ENCODE measurements around the gene ADCK2.
"Not testable (repeated sequence)": the region's sequence is repeated elsewhere in the genome, so short reads cannot be mapped to it uniquely, and the experiment has no call there.

ADCK2 gene, protein sequence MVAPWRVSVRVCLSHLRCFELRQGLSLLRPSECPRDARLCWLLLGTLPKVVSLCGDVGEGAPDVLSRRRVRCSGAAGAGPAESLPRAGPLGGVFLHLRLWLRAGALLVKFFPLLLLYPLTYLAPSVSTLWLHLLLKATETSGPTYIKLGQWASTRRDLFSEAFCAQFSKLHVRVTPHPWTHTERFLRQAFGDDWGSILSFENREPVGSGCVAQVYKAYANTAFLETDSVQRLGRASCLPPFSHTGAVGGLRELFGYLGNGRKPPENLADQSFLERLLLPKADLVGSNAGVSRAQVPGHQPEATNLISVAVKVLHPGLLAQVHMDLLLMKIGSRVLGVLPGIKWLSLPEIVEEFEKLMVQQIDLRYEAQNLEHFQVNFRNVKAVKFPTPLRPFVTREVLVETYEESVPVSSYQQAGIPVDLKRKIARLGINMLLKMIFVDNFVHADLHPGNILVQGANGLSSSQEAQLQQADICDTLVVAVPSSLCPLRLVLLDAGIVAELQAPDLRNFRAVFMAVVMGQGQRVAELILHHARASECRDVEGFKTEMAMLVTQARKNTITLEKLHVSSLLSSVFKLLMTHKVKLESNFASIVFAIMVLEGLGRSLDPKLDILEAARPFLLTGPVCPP

DNA sequence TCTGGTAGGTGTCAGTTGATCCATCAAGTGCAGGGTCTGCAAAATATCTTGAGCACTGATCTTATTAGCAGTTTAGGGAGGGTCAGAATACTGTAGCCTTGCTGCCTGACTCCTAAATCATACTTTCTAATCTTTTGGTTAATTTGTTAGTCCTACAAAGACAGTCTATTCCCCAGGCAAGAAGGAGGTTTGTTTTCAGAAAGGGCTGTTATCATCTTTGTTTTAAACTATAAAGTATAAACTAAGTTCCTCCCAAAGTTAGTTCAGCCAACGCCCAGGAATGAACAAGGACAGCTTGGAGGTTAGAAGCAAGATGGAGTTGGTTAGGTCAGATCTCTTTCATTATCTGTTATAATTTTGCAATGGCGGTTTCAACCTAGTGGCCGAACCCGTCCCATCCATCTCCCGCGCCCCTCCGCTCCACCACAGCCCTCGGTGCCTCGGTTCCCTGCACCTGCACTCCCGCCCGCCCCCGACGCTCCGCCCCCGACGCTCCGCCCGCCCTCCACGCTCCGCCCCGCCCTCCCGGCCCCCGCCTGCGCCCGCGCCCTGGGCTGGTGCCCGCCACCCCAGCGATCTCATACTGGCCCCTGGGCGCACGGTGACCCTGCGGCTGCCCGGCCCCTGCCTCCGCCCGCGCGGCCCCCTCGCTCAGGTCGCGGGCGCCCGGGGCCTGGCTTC, at the start of gene ADCK2:
ADCK2 (plus strand) TSS at position 564 of the 681 bp plus-strand sequence. CDS start 386 bp downstream, outside the sequence.
- DNase-seq = no peak

DNA sequence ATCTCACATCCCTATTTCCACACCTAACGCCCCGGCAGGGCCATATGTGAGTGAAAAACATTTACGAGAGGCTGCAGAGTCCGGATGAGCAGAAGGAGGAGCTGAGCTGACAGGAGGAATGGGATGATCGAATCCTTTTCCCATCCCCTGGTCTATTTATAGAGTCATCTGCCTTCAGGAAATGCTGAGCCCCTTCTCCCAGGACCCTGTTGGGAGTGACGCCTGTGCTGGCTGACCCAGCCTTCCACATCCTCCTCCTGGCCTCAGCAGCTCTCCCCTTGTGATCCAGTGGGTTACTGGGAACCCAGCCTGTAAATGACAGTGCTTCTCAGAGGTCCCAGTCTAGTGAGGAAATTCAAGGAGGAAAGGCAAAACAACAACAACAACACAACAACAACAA, 48.8 kb upstream of the ADCK2 start:
- no peak for DNase-seq

DNA sequence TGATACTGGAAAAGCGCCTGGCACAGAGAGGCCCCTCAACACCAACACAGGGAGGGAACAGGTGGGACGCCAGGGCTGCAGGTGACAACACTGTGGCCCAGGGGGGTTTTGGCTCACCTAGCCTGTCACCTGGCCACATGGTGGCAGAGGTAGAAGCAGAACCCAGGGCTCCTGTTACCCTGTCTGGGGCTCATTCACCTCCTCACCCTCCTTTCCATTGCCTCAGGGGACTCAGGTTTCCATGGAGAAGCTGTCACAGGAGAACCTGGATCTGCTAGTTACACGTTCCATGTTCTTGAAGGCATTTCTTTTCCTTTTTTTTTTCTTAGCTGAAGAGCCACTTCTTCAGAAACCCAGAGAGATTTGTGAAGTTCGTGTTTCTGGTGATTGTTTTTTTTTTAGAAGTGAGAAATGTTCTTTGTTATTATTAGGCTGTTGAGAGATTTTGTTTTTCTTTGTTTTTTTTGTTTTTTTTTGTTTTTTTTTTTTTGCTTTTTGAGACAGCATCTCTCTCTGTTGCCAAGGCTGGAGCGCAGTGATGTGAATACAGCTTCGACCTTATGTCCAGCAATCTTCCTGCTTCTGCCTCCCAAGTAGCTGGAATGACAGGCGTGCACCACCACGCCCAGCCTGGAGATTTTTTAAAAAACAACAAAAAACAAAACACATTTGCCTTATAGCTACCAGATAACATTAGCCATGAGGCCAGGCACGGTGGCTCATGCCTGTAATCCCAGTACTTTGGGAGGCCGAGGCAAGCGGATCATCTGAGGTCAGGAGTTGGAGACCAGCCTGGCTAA, 48.2 kb upstream of the ADCK2 start:
- no peak for DNase-seq

DNA sequence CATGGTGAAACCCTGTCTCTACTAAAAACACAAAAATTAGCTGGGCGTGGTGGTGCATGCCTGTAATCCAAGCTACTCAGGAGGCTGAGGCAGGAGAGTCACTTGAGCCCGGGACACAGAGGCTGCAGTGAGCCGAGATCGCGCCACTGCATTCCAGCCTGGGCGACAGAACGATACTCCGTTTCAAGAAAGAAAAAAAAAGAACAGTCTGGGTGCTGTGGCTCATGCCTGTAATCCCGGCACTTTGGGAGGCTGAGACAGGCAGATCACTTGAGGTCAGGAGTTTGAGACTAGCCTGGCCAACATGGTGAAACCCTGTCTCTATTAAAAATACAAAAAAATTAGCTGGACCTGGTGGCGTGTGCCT, 47.6 kb upstream of the ADCK2 start:
- DNase-seq = not testable (repeated sequence)

DNA sequence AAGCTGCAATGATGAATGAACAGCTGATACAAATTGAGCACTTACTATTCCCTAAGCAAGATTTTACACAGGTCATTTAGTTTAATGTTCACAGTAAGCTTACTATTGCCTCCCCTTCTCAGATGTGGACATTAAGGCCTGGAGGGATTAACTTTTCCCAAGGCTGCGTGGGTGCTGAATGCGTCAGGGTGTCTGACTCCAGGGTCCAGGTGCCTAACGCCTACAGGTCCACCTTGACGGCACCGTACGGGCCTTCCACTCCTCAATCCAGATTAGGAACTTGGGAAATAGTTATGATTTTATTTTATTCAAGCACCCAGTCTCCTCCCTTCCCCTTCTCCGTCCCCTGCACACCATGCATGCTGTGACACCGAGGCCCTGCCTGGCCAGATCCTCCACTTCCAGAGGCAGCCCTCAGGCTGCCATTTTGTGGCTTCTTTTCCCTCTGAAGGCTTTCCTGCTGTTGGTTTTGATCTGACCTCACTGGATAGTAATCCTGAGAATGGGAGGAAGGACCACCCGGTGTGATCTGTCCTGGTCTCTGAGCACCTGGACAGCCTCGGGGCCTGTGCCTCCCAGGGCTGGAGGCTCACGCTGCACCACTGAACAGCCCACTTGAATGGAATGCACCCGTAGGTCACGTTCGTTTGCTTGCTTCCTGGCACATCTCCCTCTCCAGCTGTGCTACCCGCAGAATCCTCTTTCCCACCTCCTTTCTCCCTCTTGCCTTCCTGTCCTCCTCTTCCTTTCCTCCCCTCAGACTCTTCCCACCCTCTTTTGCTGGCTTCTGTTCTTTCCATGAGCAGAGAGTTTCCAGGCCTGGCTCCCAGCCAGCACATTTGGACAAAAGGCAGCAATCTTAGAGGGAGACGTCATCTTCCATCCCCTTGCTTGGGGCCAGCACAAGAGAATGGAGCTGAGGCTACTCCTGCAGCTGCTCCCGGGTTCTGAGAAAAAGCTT, 46.6 kb upstream of the ADCK2 start:
- DNase-seq = peak; percentile 24

DNA sequence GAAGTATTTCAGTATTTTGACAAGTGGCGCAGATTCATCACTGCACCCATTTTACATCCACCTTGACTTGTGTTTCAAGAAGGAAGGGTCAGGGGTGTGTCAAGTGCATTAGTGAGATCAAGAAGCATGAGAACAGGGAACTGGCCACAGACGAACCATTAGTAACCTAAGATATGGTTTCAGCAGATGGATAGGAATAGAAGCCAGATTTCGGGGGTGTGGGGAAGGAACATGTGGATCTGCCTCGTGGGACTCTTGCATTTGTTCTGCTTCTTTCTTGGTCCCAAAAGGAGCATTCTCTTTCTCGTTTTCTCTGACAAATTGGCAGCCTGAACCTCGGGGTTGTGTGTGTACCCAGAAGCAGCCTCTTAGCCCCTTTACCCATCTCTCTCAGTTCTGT, 41.7 kb upstream of the ADCK2 start:
- no peak for DNase-seq

DNA sequence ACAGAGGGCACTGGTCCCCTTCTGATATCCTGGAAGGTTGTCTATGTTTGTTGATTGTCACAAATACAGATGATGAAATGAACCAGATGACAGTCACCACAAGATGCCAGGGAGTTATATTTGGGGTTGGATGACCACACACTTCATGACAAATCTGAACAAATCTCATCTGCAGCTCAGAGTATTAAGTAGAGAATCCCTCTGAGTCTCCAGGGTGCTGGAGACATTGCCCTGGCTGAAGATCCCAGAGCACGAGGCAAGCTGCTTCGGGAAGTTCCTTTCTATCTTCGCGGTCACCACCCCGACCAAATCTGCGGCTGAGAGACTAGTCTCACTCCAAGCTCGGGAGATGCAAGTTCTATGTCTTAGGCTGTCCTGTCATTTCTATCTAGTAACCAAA, 41.1 kb upstream of the ADCK2 start:
- DNase-seq = no peak

DNA sequence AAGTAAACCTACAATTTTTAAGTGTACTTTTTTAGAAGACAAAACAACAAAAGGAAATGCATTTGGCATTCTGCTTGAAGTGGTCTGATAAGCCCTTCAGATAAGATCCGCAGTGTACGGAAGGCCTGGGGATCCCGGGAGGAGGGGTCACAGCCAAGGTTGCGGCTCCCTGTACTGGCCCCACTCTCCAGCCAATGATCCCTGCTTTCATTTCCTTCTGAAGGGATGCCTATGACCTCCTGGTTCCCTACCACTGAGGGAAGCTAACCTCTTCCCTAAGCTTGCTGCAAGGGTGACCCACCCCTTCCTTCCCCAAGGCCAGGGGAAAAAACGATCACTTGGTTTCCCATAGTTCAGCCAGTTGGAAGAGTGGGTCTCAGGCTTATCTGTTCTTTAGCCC, 37.4 kb upstream of the ADCK2 start:
- no peak for DNase-seq

DNA sequence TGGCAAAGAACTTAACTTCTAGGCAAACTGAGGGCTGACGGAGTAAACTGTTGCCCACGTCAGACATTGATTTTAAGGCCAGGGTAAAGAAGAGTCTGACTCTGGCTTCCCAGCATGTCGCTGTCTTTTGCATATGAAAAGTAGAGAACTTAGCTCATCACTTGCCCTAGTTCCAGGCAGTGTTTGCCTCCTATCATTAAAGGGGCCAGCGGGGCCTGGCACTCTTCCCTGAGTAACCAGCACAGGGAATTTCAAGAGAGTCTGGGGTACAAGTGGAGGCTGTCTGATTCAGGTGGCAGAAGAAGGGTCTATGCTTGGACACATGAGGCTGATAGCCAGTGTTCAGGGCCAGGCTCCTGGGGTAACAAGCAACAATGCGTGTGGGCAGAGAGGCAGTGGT, 36.9 kb upstream of the ADCK2 start:
- no peak for DNase-seq

DNA sequence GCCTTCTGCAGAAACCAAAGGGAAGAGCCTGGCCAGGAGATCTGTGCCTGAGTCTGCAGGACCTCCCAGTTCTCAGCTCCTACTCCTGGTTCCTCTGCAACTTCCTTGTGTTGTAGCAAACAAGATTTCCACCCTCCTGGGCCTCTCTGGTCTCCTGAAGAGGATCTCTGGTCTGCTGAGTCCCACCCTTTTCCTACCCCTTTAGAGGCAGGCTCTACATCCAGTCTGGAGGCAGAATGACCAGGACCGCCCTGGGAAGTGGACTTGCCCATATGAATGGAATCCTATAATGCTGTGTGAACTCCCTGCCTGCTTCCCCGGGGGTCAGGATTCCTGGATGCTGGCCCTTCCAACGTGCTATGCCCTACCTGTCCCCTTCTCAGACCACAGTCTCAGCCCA, 35.3 kb upstream of the ADCK2 start:
- DNase-seq = no peak

DNA sequence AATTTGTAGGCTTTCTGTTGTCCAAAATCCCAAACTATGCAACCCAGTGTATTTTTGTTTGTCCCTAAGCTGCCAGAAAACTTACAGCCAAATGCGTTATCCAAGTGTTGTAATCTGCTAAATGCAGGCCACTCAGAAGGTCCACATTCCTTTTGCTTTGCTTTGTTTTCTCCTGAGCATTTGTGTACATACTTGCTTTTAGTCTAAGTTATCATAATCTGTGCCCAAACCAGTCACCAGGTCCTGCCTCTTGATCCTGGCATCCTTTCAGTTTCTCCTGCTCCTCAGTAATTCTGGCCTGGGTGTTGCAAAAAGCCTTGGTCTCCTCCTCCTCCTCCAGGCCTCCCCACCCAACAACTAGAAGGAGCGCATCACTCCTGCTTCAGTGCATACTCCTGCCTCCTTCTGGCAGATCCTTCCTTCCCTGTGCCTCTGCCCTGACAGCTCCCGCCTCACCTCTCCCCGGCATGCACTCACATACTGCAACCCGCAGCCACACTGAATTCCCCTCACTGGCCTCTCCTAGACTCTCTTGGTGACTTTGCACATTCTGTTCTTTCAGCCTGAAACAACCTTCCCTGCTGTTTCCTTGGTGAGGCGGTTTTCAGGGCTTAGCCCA, 34.5 kb upstream of the ADCK2 start:
- DNase-seq = no peak

DNA sequence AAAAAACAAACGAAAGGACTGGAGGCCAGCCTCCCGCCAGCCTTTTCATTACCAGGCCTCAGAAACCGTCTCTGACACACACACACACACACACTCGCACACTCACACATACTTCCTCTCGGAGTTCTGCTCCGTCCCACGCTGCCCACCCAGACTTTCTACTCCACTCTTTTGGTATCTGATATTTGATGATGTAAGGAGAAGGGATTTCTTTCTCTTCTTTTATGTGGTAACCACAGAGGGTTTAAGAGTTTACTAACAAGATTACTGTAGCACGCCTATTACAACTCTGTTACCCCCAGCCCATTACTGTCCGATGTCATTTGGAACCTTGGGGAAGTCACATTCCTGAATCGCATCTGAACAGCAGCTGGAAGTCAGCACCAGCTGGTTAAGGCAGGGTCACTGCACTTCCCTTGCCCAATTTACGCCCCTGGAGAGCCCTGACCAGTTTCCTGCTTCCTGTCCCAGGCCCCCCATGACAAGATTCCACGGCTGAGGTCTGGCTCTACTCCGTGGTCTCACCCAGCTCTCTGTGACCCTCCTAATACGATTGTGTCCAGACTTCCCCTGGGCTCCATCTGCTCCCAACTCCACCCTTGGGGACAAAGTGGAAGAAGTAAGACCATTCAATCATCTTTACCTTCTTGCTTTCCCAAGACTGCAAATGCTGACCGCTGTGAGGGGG, 33.2 kb upstream of the ADCK2 start:
- DNase-seq = no peak

DNA sequence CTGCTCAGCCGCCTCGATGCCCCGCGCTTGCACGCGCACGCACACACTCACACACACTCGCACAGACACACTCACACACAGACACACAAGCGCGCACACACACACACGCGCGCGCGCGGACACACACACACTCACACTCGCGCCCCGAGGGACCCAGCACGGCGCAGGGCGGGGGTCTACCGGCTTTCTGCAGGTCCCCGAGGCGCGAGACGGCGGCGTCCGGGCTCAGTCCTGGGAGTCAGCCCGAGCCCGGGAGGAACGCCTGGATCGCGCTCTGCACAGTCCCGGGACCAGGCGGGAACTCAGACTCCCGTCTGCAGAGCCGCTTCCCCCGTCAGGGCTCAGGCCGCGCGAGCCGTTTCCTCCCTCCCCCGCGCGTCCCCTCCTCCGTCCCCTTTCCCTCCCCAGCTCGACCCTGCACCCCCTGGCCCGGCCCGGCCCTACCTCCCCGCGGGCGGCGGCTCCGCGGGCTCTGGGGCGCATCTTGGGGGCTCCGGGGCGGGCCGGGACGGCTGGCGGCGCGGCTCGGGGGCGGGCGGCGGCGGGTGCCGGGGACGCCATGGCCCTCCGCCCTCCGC, 32.6 kb upstream of the ADCK2 start:
- no peak for DNase-seq

DNA sequence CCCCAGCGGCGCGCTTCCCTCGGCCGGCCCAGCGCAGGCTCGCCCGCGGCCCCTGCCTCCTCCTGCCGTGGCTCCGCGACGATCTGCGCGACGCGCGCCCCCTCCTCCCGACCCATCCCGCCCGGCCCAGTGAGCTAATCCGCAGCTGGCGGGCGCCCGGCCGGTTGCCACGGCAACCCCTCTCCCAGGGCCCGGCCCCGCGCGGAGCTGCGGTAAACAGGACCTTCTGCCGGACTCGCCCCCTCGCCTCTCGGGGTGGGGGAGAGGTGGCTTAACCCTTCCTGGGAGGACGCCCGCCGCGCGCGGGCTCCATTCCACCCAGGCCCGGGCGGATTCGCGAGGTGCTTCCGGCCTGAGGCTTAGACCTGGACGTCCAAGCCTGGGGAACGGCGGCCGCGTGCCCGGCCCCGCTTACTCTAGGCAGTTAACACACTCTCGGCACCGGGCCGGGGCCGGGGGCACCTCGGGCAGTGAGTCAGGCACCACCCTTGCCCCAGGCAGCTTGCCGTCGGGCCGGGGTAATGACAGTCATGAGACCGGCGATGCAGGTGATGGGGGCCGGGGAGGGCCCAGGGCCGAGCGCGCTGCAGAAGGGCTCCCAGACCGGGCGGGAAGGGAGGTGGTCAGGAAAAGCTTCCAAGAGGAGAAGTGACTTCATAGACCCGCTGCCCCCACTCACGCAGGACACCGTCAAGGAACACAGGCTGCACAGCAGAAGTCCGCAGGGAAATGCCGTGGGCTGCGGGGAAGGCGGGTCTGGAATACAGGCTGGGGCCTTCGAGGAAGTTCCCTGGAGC, 31.8 kb upstream of the ADCK2 start, which contains the start of gene DENND2A:
DENND2A (minus strand) TSS at position 87 of the 797 bp plus-strand sequence. CDS start 38,416 bp downstream, outside the sequence.
- DNase-seq = peak; percentile 52

DNA sequence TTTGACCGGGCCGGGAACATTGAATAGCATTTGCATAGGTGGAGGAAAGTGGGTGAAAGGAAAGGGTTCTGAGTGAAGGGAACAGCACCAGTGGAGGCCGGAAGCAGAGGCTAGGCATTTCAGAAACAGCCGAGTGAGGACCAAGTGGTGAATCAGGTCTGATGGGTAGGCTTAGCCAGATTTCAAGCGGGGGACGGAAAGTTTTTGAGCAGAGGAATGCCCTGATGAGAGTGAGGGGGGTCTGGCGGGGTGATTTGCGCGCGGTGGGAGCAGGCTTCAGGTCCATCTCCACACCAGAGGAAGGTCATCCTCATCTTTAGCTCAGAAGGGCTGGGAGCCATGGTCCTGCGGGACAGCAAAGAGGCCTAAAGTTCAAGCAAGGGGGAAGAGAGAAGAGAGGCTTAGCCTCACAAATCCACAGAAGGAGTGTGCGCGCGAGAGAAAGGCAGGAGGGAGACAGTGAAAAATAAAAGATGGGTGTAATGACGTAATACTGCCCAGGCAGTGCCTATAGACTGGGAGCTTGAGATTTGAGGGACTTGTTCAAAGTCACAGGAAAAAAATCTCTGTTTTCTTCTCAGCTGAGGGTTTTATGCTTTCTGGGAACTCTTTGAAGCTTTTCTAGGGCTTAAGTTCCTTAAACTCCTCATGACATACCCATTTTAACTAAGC, 31.1 kb upstream of the ADCK2 start:
- DNase-seq = no peak

DNA sequence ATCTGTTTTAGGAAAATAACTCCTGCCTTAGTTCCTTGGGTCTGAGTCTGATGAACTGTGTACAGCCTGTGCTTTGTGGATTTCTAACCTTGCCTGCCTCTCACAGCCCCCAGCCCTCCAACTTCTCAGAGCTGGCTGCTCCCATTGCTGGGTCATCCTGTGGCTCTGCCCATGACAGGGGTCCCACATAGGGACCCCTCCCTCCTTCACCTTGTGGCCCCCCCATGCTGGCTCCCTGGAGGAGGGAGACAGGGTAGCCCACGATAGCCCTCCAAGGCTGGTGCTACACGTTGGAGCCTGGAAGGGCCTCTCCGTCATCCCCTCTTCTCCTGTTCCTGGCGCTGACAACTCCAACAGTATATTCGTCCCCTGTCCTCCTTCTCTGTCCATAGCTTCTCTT, 29.3 kb upstream of the ADCK2 start:
- DNase-seq = no peak

DNA sequence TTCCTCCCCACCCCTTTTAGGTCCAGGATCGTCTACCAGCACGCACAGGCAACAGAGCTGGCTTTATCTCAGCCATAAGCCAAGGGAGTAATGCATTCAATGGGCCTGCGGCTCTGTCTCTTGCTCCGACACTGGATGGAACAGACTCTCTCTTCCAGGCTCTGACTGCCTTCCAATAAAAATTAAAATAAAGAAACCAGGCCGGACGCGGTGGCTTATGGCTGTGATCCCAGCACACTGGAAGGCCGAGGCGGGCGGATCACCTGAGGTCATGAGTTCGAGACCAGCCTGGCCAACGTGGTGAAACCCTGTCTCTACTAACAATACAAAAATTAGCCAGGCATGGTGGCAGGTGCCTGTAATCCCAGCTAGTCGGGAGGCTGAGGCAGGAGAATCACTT, 28.0 kb upstream of the ADCK2 start:
- DNase-seq = not testable (repeated sequence)

DNA sequence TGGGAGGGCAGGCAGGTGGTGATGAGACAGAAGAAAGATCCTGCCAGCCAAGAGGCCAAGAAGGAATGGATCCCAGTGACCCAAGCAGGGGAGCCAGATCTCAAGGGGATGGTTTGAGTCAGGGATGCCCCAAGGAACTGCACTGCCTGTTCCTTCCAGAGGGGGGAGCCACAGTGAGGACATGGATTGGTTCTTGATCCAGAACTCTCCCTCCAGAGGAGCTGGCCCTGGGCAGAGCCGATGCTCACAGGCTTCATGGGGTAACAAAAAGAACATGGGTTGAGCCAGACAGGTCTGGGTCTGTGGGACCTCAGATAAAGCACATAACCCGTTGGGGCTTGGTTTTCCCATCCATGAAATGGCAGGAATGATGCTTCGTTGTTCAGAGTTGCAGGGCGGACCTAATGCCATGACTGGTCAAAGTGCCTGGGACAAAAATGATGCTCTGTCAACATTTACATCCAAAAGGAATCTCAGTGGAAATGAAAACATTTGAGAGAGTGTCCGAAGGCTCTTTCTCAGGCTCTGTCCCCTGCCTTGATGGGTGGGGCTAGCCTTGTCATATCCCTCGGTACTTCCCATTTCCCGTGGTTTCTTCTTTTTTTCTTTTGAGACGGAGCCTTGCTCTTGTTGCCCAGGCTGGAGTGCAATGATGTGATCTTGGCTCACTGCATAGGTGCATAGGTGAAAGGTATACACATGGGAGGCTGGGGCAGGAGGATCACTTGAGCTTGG, 27.4 kb upstream of the ADCK2 start:
- DNase-seq = no peak
